ENCODE measurements around the gene COPZ1.
A peak's percentile ranks its signal among the peaks of the same experiment; 100 is the strongest.
"Not testable (repeated sequence)": the region's sequence is repeated elsewhere in the genome, so short reads cannot be mapped to it uniquely, and the experiment has no call there.

COPZ1 gene

DNA sequence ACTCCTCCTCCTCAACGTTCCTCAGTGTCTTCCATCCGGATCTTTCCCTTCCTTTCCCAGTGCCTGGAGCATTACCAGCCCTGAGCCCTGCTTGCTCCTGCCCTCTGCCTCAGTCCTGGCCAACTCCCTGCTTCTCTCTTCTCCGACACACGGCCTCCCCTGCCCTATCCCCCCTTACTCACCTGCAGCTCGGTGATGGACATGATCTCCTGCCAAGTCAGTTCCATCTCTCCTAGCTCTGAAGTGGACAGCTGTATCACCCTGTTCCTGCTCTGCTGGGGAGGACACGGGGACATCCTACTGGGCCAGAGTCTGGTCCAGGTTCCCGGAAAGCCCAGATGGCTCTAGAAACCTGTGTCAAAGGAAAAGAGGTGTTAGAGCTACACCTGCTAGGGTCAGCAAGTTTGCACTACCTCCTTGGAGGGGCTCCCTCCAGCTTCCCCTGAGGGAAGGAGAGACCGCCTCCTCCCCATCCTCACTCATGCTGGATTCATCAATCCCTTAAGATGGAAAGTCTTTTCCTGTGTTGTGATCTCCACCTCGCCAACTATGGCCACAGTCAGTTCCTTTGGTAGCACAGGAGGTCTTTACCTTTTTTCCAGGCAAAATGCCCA lies 29.9 kb upstream of the COPZ1 start:
- no peak for DNase-seq (ENCODE audit: low spot score)

- no peak for DNase-seq (ENCODE audit: low spot score)
Measured at GRCh38 chr12:54296393-54297099, 28.4 kb upstream of the COPZ1 start.

DNA sequence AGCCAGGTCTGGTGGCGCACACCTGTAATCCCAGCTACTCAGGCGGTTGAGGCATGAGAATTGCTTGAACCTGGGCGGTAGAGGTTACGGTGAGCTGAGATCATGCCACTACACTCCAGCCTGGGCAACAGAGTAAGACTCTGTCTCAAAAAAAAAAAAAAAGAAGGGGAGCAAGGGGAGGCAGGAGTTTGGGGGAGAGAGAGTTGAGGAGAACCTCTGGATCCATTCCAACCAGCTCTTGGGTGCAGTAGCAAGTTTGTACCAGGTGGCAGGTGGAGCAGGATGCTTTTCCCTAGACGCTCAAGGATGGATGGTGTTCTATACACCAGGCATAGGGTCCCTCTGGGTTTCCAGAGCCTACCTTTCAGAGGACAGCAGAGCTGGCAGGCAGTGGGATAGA lies 26.0 kb upstream of the COPZ1 start:
- no peak for DNase-seq (ENCODE audit: low spot score)

- no peak for DNase-seq (ENCODE audit: low spot score)
Measured at GRCh38 chr12:54299515-54300224, 25.3 kb upstream of the COPZ1 start.

GRCh38 chr12:54300225-54300731 lies 24.7 kb upstream of the COPZ1 start:
- no peak for DNase-seq (ENCODE audit: low spot score)

DNA sequence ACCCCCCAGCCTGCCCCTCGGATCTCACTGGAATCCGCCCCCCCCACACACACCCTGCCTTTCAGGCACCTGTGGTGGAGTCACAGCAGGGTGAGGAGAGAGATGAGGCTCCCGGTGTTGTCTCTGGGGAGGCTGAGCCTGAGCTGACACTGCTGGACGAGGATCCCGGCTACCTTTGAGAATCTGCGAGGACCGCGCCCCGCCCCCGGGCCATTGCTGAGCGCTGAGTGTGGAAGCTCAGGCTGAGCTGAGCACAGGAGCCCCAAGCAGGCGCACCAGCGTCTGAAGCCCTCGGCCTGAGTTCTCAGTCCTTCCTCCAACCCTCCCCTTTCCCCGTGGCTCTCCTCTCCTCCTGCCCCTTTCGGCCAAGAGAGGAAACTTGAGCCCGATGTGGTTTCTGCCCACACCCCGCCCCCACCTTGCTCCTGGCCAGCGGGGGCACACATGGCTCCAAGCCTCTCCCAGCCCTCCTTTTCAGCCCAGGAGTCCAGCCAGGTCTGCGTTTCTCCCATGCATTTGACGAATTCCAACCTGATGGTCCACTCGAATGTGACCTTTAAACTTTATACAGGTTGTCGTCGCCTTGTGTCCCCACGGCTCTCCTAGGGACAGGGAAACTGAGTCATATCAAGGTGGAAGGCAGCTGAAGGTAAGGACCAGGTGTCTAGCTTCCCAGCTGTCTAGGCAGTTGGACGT lies 24.1 kb upstream of the COPZ1 start, which contains the start of gene NFE2:
TSS of gene NFE2 (minus strand) at position 284 of the 696 bp plus-strand sequence. CDS start 5,767 bp downstream, outside the sequence.
- DNase-seq (ENCODE audit: low spot score) = peak; percentile 78

- no peak for DNase-seq (ENCODE audit: low spot score)
Measured at GRCh38 chr12:54301428-54302048, 23.4 kb upstream of the COPZ1 start.

- no peak for DNase-seq (ENCODE audit: low spot score)
Measured at GRCh38 chr12:54303640-54304039, 21.3 kb upstream of the COPZ1 start.

GRCh38 chr12:54304187-54304810 lies 20.6 kb upstream of the COPZ1 start:
- DNase-seq (ENCODE audit: low spot score) = peak; percentile 28

DNA sequence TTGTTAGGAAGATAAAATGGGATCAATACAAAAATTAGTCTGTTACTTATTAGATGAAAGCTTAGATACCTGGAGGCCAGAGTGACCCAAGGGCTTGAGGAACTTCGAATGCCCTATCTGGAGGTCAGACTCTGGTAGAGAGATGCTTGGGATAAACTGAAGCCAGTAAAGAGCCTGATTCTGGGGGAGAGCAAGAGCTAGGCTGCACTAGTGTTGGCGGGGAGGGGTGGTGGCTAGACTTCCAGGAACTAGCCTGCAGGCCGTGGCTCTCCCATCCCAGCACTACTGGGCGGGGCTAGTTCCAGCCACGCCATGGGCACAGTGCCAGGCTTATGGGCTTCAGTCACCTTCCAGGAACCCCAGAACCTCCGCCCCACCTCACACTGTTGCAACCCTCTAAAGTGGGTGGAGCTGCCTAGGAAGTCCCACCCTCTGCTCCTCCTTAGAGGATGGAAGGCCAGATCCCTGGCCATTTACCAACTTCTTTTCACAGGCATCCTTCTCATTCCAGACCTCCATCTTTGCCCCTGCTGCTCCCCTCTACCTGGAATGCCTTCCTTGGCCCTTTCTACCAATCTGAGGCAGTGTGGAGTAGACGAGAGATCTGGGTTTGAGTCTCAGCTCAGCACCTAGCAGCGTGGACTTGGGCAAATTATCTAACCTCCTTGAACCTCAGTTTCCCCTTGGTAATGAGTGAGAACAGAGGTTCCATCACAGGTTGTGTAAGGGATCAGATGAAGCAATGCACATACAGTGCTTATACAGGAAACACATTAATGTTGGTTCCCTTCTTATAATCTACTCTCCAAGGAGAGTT lies 17.8 kb upstream of the COPZ1 start:
- peak; percentile 77 for DNase-seq (ENCODE audit: low spot score)

- no peak for DNase-seq (ENCODE audit: low spot score)
Measured at GRCh38 chr12:54311051-54311450, 13.9 kb upstream of the COPZ1 start.

GRCh38 chr12:54312309-54312708 lies 12.6 kb upstream of the COPZ1 start:
- DNase-seq (ENCODE audit: low spot score) = not testable (repeated sequence)

GRCh38 chr12:54321363-54321762 lies 3.6 kb upstream of the COPZ1 start:
- DNase-seq (ENCODE audit: low spot score) = no peak

- not testable (repeated sequence) for DNase-seq (ENCODE audit: low spot score)
Measured at GRCh38 chr12:54325442-54326109, 645 bp downstream of the COPZ1 start.

- no peak for DNase-seq (ENCODE audit: low spot score)
Measured at GRCh38 chr12:54328595-54329337, 3.8 kb downstream of the COPZ1 start.

GRCh38 chr12:54329759-54330158 lies 4.8 kb downstream of the COPZ1 start:
- DNase-seq (ENCODE audit: low spot score) = peak; percentile 30

GRCh38 chr12:54330442-54330841 lies 5.5 kb downstream of the COPZ1 start:
- DNase-seq (ENCODE audit: low spot score) = no peak

GRCh38 chr12:54331461-54331860 lies 6.5 kb downstream of the COPZ1 start:
- DNase-seq (ENCODE audit: low spot score) = no peak

DNA sequence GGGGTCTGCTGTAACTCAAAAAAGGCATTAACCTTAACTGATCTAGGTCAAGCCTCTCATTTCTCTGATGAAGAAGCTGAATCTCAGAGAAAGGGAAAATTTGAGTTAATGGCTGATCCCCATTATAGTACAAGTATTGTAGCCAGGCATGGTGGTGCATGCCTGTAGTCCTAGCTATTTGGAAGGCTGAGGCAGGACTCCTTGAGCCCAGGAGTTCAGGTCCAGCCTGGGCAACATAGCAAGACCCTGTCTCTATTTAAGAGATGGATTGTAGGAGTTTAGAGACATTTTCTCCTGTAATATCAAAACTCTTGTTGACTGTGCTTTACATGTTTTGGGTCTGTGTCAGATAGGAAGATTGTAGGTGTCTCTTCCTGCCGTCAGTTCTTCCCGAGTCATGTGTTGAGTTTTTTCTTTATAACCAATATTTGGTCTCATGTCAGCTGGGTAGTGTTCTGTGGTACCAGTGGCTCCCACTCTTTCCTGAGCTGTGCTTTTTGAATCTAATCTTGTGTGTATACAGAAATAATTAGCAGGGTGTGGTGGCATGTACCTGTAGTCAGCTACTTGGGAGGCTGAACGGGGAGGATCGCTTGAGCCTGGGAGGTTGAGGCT lies 8.6 kb downstream of the COPZ1 start:
- DNase-seq (ENCODE audit: low spot score) = no peak
